Stimulated activated CD8-positive, alpha-beta memory T cell treated with anti-CD3 and anti-CD28 coated beads, Interleukin-12 subunit alpha, Interleukin-12 subunit beta, amount 100 ng/mL, for 4 hours (primary cell): ENCODE measurements around the gene RCOR1.
A peak's percentile ranks its signal among the peaks of the same experiment; 100 is the strongest.
"Not testable (repeated sequence)": the region's sequence is repeated elsewhere in the genome, so short reads cannot be mapped to it uniquely, and the experiment has no call there.

Source experiments
- DNase-seq: peaks from one replicate; pipeline ENCODE4 v3.0.0-alpha.2; 2020; ENCODE audit warnings: low read depth

Gene RCOR1

DNA sequence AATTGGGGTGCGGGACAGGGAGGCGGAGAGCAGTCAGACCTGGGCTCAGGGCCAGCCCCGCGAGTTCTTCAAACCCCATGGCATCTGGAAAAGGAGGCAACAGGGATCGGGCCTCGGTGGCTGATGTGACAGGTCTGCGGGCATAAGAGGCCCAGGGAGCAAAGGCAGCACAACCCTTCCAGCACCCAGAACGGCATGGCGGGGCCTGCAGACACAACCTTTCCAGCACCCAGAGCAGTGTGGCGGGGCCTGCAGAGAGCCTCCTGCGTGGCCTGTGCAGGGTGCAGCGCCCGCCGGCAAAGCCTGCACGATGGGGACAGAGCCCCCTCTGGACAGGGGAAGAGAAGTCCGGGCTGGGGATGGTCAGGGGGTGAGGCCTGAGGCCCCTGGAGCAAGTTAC is 158.6 kb downstream of the RCOR1 start:
- DNase-seq, result no peak

DNA sequence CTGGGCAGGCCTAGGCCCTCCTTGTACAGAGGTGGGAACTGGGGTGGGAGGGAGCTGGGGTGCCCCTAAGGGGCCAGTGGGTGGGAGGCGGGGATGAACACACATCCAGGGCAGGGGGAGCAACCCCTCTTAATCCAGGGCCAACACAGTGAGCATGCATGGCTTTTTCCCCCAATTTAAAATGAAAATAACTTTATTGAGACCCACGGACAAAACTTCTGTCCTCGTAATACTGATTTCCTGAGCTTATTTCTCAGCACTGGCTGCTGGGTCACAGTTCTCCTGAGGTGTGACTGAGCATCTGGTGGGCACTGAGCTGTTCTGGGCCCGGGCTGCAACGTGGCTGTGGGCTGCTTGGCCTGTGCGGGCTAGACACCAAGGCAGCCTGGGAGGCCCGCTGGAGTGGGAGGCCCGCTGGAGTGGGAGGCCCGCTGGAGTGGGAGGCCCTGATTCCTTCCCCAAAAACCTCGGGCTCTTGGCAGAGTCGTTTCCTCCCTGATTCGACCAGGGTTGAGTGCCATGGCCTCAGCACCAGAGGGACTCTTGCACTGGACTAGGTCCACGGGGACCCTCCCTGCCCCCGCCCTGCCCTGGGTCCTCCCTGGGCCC is 159.9 kb downstream of the RCOR1 start:
- DNase-seq, result no peak

DNA sequence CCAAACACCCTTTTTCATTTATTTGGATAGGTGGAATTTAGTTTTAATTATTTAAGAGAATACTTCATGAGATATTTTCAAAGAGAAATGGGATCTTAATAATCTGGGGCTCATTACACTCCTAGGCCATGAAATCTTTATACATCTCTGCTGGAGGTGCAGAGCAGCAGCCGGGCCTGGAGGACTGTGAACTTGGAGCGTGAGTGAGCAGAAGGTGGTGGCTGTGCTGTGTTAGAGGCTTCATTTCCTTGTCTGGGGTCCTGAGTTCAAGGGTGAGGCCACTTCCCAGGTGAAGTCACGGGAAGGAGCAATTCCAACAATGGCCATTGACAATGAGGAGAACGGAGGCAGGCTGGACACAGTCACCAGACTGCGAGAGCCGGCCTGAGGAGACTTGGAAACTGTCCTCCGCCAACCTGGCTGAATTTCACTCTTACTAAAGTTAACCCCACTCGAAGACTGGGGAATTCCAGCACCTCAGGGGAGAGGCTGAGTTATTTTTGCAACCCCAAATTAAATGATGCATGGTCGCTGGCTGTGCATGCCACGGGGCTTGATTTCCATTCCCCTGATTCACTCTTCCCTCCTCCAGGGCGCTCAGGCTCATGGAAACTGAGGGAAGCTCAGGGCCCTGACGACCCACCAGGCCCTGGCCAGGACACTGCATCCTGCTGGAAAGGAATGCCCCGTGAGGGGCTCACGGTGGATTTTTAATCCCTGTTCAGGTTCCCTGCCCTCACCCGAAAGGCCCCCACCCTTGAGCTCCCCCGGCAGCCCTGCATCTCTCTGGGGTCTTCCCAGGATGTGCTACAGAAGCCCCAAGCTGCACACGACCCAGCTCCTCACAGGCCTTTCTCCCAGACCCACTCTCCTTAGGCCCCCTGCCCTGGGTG is 162.2 kb downstream of the RCOR1 start:
- DNase-seq, result no peak

DNA sequence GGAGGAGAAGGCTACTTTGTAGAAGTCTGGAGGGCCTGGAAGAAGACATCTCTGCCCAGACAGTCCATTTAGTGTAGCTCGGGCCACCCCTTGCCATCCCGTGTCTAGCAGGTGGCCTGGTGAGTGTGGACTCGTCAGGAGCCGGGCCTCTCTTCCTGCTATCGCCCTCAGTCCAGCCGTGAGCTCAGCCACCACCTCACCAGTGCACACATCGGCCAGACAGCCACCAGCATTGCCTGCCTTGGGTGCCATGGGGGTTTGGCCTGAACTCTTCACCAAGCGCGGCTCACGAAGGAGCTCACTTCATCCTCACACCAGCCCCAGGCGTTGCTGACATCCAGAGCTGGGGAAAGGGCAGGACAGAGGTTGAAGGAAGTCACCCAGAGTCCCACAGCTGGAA is 165.2 kb downstream of the RCOR1 start:
- no peak for DNase-seq

DNA sequence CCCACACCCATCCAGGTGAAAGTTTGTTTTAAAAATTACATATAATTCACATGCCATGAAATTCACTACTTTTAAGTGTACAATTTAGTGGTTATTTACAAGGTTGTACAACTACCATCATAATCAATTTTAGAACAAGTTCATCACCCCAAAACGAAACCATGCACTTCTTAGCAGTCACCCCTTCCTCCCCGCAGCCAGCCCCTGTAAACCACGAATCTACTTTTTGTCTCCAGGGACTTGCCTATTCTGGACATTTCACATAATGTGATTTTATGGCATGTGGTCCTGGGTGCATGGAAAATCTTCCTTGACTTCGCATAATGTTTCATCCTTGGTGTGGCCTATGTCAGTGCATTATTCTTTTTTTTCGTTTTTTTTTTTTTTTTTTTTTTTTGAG is 165.6 kb downstream of the RCOR1 start:
- DNase-seq, result no peak

DNA sequence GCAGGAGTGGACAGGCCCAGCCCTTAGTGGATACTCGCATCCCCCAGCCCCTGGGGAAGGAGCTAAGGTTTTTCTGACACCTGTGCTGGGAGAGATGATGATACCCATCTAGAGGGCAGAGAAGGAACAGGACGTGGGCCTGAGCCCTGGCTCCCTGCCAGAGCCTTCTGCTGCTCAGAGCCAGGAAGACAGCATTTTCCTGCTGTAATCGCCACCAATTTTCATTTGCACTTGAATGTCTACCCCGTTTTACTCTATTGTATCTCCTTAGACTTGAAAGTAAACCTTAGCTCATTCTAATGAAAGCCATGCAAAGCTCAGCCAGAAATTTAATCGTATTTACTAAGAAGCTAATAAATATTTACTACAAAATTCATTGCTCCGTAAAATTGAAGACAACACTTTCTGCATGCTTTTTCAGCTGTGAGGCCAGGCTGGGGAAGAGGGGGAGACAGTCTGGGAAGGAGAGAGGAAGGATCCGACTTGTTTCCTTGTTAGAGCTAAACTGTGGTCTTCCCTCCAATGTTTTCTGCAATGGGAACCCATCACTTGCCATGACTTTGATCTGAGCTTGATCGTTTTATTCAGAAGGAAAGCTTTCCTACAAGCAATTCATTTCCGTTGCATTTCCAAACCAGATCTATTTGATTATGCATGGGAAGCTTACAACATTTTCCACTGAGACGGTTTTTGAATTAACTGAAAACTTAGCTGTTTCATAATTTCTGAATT is 167.2 kb downstream of the RCOR1 start:
- no peak for DNase-seq

DNA sequence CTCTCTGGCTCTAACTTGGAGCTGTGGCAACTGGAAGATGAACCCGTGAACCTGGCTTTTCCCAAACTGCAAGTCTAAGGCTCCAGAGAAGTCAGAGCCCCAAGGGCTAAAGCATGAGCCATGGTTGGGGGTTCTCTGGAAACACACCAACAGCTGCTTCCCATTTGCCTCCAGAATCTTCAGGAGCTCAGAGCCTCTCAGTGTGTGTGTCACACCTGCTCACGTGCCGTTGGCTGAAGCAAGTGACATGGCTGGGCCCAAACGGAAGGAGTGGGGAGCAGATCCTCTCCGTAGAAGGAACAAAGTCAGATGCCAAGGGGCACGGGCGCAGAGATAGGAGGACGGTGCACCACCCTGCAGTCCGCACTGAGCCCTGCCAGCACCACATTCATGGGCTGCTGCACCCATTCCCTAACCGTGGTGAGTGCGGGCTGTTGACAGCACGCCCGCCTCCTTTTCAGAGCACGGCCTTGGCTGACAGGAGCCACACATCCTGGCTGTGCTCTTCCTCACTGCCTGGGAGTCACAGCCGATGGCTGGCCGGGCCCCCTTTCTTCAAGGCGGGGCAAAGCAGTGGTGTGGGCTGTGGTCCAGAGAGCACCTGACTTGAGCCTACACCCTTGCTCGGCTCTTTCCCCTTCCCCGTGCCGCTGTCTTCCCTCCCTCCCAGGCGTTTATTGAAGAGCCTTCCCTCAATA is 168.2 kb downstream of the RCOR1 start:
- no peak for DNase-seq

DNA sequence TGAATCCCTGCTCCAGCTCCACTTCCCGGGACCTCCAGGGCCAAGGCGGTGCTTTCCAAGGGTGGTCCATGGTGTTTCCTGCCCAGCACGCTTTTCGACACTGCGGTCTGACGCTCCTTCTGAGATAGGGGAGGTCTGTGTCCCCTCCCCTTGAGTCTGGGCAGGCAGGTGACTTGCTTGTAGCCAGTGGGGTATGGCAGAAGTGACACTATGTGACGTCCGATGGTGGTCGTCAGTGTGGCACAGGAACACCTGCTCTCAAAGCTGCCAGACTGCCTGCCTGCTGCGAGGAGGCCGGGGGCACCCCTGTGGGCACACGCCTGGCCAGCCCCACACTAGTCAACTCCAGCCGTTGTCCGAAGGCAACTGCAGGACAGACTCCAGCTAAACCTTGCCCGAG is 168.8 kb downstream of the RCOR1 start:
- DNase-seq, result no peak

DNA sequence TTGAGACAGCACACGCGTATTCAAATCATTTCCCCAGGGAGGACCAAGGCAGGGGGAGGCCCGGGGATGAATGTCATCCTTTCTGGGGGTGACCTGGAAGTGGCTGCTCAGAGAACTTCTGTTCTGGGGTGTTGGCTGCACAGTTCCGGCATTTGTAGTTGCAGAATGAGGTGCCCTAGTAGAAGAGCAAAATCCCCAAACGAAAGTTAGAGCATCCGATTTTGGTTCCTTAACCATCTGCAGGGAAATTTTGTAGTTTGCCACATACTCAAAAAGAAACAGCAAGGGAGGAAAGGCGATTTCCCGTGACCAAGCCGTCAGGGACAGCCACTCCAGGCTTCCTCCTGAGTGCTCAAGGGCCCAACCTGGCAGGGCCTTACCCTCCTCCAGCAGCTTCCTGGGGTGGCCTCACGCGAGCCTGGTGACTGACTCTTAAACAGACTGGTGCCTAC is 171.8 kb downstream of the RCOR1 start:
- no peak for DNase-seq

DNA sequence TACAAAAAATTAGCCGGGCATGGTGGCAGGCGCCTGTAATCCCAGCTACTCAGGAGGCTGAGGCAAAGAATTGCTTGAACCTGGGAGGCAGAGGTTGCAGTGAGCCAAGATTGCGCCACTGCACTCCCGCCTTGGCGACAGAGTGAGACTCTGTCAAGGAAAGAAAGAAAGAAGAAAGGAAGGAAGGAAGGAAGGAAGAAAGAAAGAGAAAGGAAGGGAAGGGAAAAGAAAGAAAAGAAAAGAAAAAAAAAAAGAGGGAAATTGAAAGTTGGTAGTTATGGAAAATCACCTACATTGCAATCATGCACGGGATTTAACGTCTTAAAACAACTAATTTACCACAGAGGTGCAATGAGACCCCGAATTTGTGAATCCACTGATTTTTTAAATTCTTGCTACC is 173.3 kb downstream of the RCOR1 start:
- not testable (repeated sequence) for DNase-seq

DNA sequence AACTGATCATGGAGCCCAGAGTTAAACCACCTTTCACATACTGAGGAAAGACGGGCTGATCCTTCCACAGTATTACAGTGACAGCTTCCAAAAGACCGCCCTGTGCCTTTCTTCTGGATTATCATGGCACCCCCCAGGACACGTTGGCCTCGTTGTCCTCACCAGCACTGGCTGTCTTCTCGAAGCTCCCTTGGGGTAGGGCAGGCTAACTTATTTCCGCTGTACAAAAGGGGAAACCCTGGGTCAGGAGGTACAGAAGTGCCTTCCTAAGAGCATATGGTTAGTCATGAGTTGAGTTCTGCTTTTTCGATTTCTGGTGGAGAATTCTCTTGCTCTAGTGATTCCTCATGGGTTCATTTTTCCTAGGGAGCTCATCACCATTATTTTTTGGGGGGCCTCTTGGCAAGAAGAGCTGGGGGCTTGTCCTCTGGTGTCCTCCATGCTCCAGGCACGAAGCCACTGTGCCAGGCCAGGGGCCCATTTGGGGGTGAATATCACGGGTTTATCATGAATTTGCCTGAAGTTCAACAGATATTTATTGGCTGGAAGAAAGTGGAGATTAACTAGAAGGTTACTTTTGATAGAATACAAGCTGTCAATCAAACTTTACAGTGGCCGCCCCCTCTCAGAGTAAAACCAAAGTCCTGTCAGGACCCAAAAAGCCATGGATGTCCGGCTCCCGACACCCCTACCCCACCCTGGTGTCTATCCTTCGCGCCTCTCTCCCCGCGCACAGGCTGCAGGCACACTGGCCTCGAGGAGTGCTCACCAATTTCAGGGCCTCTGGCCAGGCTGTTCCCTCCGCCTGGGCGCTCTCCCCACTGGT is 176.0 kb downstream of the RCOR1 start:
- DNase-seq, result no peak

DNA sequence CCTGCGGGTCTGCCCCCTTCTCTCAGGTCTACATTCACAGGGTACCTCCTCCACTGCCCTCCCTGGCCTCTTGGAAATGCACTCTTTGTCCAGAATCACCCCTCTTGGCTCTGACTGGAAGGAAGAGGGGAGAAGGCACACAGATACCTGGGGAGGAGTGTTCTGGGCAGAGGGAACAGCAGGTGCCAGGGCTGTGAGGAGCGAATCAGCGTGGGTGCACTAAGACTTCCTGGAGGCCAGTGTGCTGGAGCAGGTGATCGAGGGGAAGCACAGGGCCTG is 176.5 kb downstream of the RCOR1 start:
- no peak for DNase-seq

DNA sequence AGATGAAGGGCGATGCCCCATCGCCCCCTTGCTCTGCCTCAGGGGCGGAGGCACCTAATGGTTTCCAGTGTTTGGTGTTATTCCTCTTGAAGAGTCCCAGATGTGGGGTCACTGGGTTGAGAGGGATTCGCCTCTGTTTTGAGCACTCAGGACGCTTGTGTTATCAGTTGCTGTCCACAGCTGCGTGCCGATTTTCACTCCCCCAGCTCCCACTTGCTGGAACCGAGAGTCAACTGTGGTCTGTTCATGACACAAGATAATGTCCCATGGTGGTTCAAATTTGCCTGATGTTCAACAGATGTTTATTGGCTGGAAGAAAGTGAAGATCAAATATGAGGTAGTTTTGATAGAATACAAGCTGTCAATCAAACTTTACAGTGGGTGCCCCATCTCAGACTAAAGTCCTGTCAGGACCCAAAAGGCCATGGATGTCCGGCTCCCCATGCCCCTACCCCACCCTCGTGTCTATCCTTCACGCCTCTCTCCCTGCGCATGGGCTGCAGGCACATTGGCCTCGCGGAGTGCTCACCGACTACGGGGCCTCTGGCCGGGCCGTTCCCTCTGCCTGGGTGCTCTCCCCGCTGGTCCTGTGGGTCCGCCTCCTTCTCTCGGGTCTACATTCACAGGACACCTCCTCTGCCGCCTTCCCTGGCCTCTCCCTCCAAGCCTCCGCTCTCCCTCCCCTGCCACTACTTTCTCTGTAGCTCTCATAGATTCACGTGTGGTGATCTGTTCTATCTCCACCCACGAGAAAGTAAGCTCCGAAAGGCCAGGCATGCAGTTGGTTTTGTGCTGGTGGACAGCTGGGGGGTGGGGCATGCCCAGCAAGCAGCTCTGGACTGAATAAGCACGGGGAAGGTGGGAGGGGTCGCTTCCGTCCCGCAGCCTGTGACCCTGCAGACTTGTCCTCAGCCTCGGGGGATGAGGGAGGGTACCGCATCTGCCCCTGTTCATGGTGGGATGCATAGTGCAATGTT is 178.0 kb downstream of the RCOR1 start:
- DNase-seq, result no peak

DNA sequence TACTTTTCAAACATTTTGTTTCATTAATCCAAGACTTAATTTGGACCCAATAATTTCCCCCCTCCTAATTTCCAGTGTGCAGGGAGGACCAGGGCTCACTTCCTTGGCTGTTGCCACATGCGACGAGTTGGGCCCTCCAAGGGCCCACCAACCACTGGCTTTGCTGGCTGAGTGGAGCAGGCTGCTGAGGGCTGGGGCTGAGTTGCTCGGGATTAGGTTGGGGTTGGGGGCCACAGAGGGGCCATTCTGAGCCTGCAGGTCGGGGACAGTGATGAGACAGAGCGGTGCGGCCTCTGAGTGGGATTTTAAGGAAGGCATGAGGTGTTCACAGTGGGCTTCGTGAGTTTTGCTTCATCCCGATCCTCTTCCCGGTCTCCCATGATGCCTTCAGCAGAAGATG is 178.7 kb downstream of the RCOR1 start:
- no peak for DNase-seq

DNA sequence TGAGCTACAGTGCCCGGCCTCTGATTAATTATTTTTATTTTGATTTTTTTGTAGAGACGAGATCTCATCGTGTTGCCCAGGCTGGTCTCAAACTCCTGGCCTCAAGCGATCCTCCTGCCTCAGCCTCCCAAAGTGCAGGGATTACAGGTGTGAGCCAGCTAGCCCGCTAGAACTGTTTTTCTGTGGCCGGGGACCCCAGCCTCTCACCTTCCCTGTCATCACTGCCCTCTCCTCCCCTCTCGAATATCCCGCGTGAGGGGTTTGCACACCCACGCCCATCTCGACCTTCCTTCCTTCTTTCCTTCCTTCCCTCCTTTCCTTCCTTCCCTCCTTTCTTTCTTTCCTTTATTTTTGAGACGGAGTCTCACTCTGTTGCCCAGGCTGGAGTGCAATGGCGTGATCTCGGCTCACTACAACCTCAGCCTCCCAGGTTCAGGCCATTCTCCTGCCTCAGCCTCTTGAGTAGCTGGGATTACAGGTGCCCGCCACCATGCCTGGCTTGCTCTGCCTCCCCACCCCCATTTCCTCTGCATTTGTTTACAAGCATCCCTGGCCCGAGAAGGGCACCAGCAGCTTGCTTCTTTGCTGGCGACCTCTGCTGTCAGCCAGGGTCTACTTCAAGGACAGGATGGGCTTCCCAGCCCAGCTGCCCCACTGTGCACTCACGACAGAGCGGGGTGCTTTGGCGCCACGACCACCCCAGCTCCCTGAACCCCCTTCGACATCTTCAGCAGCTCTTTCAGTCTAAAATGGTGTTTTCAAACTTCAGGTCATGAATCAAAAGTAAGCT is 180.5 kb downstream of the RCOR1 start:
- no peak for DNase-seq

DNA sequence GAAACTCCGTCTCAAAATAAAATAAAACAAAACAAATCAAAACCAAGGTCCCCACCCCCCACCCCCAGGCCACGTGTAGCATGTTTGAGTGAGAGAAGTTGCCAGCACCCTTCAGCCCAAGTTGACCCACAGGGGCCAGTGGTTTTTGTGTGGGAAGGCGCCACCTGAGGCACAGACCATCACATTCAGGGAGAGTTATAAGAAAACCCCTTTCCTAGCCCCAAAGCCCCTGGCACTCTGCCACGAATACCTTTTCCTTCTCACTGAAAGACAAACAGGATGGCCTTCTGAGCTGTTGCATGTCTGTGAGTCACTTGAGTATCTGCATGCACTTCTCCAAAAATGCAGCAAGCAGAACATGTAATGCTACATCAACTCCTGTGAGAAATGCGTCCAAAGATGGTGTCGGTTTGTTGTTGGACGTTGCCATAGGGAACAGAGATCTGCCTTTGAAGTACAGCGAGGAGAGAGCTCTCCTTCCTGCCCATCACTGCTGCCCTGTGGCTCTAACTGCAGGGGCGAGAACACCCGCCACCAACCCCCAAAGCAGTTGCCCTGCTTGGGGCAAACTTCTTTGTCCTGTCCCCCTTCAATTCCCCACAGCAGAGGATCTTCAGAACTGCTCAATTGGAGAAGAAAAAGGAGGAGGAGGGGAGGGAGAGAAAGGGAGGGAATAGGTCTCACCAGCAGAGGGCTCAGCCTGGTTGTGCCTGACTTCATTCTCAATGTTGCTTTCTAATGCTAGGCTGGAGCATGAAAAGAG is 182.1 kb downstream of the RCOR1 start:
- peak; percentile 25 for DNase-seq

DNA sequence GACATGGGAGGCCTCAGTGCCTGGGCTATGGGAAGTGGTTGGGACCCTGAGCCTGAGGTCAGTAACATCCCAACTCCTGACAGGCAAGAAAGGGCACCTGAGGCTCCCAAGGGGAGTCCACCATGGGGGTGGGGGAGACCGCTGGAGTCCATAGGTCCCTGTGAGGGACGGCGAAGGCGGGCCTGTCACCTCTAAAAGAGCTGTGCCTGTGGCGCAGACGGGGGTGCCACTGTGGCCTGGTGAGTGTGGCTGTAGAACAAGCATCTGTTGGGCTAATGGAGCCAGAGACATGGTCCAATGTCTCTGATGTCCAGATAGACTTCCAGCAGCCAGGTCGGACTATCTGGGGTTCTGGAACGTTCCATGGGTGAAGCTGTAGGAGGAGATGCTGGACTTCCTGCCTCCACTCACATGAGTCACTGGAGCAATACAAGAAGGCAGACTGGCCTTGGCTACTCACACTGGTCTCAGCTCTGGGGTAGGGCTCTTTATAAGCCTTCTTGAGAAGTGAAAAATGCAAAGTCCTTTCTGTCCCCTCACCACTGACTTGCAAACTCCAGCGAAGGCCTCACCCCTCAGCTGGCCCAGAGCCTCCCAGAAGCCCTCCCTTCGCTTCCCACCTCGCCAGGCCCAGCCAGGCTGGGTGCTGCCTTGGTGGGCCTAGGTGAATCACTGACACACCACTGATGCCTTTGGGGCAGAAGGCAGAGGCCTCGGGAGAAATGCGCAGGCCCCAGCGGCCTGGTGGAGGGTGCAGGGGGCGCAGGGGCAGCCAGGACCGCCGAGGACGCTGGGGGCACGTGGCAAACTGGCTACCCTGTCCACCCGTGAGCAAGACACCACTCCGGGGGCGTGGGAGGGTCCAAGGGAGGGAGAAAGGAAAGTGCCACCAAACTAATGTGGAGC is 183.7 kb downstream of the RCOR1 start:
- DNase-seq, result no peak
